ENCODE measurements around the gene HAO2.

The HAO2 gene

DNA sequence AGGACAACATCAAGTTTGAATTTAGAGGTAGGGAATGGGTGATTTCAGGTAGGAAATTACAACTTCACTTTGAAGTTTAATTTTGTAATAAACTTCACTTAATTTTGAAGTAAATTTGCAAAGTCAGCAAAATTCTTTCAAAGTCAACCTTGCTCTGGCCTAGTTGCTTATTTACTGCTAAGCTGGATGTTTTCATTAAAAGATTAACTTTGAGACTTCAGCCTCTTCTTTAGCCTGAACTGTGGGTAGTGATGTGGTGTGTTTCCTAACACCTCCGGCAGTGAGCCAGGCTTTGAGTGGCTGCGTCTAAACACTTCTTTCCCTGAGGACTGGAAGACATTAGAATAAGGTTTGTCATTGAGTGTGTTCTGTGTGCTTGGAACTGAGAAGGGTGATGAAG lies at the start of gene HAO2:
Gene HAO2 (plus strand): TSS at position 232 of the 400 bp plus-strand sequence. CDS start 12,301 bp downstream, outside the sequence.
- TF ChIP-seq, protein P1, sequence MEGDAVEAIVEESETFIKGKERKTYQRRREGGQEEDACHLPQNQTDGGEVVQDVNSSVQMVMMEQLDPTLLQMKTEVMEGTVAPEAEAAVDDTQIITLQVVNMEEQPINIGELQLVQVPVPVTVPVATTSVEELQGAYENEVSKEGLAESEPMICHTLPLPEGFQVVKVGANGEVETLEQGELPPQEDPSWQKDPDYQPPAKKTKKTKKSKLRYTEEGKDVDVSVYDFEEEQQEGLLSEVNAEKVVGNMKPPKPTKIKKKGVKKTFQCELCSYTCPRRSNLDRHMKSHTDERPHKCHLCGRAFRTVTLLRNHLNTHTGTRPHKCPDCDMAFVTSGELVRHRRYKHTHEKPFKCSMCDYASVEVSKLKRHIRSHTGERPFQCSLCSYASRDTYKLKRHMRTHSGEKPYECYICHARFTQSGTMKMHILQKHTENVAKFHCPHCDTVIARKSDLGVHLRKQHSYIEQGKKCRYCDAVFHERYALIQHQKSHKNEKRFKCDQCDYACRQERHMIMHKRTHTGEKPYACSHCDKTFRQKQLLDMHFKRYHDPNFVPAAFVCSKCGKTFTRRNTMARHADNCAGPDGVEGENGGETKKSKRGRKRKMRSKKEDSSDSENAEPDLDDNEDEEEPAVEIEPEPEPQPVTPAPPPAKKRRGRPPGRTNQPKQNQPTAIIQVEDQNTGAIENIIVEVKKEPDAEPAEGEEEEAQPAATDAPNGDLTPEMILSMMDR (IDR thresholded peaks at IDR 0.05), result no peak

DNA sequence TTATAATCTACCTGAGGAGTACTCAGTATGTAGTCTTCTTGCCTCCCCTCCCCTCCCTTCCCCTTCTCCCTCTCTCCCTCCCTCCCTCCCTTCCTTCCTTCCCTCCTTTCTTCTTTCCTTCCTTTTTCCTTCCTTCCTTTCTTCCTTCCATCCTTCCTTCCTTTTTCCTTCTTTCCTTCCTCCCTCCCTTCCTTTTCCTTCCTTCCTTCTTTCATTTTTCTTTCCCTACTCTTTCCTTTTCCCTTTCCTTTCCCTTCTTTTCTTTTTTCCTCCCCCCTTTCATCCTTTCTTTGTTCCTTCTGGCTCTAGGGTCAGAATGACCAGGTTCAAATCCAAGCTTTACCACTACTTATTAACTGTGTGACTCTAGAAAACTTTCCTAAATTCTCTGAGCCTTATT lies 48.5 kb upstream of the HAO2 start:
- TF ChIP-seq, protein P1 (IDR thresholded peaks at IDR 0.05), result no peak

DNA sequence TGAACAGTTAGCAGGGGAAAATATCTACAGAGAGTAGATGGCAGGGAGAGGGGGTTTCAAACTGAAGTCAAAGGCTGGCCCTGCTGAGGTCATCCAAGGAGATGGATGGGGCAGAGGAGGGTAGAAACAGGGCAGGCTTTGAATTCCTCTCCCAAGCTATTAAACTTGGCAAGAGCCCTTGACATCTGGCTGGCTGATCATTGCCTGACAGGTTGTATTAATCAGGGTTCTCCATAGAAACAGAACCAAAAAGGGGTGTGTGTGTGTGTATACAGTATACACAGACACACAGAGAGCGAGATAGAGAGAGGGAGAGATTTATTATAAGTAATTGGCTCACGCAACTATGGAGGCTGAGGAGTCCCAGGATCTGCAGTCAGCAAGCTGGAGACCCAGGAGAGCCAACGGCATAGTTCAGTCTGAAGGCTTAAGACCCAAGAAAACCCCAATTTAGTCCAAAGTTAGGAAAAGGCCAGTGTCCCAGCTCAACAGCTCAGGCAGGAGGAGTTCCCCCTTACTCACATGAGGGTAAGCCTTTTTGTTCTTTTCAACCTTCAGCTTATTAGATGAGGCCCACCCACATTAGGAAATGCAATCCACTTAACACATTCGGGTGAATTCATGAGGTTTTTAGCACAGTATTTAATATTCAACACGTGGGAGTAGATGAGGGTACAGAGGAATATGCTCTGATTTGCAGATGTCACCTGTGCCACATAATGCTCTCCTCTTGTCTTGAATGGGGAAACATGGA lies 46.7 kb upstream of the HAO2 start:
- TF ChIP-seq, protein P1 (IDR thresholded peaks at IDR 0.05), result no peak

DNA sequence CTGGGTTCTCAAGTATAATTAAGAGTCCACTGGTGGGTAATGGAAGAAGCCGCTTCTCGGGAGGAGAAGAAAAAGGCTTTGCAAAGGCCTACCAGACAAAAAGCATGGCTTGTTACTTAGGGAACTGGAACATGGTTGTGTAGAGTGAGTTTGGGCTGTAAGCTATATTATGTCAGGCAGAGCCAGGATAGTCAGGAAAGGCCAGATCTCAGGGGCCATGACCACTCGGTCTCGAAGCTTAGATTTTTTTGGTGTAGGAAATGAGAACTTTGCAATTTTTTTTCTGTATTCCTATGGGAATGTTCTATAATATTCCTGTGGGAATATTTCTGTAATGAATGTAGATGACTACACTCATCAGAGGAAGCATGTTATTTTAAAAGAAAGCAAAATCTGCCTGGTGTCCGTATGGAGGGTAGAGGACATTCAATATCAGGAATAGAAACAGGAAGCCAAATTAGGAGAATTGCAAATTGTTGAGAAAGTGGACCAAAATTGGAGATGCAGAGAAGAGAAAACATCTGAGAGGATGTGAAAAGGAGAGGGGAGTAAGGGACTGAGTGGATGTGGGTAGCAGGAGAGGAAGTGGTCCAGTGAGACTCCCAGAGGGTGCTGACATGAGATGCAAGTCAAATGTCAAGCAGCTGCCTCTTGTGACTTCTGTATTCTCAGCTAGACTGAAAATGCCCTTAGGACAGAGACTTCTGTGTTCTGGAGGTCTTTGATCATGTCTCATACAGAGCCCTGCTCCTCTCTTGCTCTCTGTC lies 45.2 kb upstream of the HAO2 start:
- TF ChIP-seq, protein P1 (IDR thresholded peaks at IDR 0.05), result no peak

DNA sequence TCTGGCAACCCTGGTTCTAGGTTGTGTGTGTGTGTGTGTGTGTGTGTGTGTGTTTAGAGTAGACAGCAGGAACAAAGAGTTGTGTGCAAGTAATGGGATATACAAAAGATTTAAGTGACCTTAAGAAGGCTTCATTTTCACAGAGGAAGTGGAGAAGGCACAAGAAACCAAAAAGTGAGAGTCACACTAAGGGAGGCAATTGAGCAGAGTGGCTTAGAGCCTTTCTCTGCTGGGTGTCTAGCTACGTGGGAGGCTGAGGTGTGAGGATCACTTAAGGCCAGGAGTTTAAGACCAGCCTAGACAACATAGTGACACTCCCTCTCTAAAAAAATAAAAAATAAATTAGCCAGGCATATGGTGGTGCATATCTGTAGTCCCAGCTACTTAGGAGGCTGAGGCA lies 44.4 kb upstream of the HAO2 start:
- TF ChIP-seq, protein P1 (IDR thresholded peaks at IDR 0.05), result no peak

DNA sequence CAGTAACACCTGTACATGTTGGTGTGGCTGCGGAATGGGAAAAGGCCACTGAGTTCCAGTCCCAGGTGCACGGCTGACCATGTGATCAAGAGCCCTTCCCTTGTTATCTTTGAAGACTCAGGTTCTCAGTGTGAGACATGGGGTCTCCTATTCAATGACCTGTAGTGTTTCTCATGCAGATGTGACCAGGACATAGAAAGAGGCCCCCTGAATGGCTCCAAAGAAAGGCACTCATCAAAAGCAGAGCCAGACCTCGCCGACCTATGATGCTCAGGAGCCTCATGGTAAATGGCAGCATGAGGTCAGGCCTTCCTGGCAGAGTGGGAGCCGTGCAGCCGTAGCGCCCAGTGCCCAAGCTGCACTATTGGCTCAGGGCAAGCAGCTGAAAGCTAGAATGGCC lies 42.3 kb upstream of the HAO2 start:
- TF ChIP-seq, protein P1 (IDR thresholded peaks at IDR 0.05), result no peak

DNA sequence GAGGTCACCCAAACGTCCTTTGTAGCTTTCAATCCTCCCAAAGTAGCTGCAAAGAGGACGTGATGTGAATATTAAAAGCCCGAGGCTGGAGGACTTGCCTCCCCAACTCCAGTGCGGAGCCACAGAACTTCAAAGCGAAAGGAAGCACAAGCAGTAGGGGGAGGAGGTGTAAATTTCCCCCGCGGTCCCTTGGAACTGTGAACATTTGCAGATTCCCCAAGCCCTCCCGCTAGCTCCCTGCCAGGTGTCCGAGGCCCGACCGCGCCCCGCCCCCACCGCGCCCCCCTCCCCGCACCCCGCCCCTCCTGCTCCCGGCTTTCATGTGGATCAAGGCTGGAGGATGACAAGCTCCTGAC lies 41.5 kb upstream of the HAO2 start:
- TF ChIP-seq, protein P1 (IDR thresholded peaks at IDR 0.05), result no peak

Data from LNCAP (cell line).